Thoracic aorta (tissue), 2 donors: Measurements from ENCODE around the gene WHRN. TPM values are rescaled to one million over a fixed set of nuclear protein-coding genes. Genes with fewer than 3 reads are reported as not detected.

ENCODE experiments used
- ATAC-seq: fragments of 150-250 bp; one replicate; pipeline ENCODE4 v1.8.0; 2017; ENCODE audit warnings: low read depth; ENCODE audit not compliant: insufficient number of reproducible peaks, low FRiP score
- DNase-seq: peaks from one replicate; pipeline ENCODE4 v3.0.0-alpha.2; 2020; ENCODE audit warnings: low spot score
- H3K27ac ChIP-seq, 2 donors: fragments of 200-600 bp; sonication (generic); 1 replicate in 1 of 2; 2 replicates in 1 of 2; pipeline ENCODE4 v1.5.1; 2016; ENCODE audit warnings: mild to moderate bottlenecking in 2 of 2, moderate library complexity in 2 of 2
- H3K27me3 ChIP-seq: fragments of 200-600 bp; sonication (generic); replicated peaks from 2 replicates; pipeline ENCODE4 v1.6.0; 2016; ENCODE audit warnings: mild to moderate bottlenecking; ENCODE audit not compliant: insufficient read depth
- H3K36me3 ChIP-seq: fragments of 200-600 bp; sonication (generic); one replicate; pipeline ENCODE4 v1.5.1; 2016
- H3K4me1 ChIP-seq, 2 donors: fragments of 200-600 bp; sonication (generic); 1 replicate in 1 of 2; 2 replicates in 1 of 2; pipeline versions ENCODE4 v1.5.1 to v1.6.0; 2016; ENCODE audit warnings: low read depth in 2 of 2, mild to moderate bottlenecking in 1 of 2; ENCODE audit not compliant: control insufficient read depth in 1 of 2
- H3K4me3 ChIP-seq: fragments of 200-600 bp; sonication (generic); 2 replicates; pipeline ENCODE4 v1.5.1; 2016; ENCODE audit warnings: mild to moderate bottlenecking
- H3K9me3 ChIP-seq: fragments of 200-600 bp; sonication (generic); 2 replicates; pipeline ENCODE4 v1.5.1; 2016
- CTCF ChIP-seq: fragments of 200-600 bp; sonication (generic); IDR thresholded peaks from one replicate; pipeline ENCODE4 v1.5.1; 2019; ENCODE audit warnings: antibody characterized with exemption
- total RNA-seq, 2 donors: library from RNA; depleted of rRNA; stranded (reverse); fragments of >200 nt; gene quantifications; one replicate each; pipeline versions ENCODE4 v1.1.0 to v1.2.3, GENCODE V29; 2016

Gene WHRN
- total RNA-seq, 2 donors from 2014 or later: 4.1 to 5.1 TPM

DNA sequence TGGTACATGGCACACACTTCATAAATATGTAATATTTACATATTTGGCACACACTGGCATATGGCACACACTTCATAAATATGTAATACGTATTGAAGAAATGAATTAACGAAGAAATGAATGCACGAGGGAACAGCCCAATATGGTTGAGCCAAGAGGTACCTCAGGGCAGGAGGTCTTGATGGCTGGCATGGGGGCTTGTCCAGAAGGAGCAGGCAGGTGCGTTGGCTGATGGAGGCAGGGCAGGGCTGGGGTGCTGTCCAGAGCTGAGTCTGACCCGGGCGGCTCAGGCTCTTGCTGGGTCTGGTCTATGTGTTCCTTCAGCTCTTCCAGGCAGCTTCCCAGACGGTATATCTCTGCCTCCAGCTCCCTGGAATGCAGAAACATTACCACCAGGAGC, 143.7 kb downstream of the WHRN start:
- Histone ChIP-seq H3K4me1 (peaks cover 10% of the 10 kb centered on the region in 2 donors), H3K9me3 (no peaks in the 10 kb centered on the region), H3K27me3 (no peaks in the 10 kb centered on the region), H3K4me3 (no peak overlapping the region), H3K36me3 (peaks cover 80% of the 10 kb centered on the region), H3K27ac (no peak overlapping the region)
- TF ChIP-seq CTCF: no peak
- ATAC-seq: no peak
- no peak for DNase-seq

- Histone ChIP-seq H3K27ac (no peak overlapping the region), H3K4me1 (no peaks in the 10 kb centered on the region), H3K27me3 (no peaks in the 10 kb centered on the region), H3K9me3 (no peaks in the 10 kb centered on the region), H3K4me3 (no peak overlapping the region), H3K36me3 (peaks cover 89% of the 10 kb centered on the region)
- ATAC-seq (no peak), DNase-seq (no peak)
- no peak for TF ChIP-seq CTCF
Observed at GRCh38 chr9:114359801-114360200, 145.5 kb downstream of the WHRN start.

GRCh38 chr9:114357911-114358328, 147.4 kb downstream of the WHRN start:
- ATAC-seq (no peak), DNase-seq (no peak)
- Histone ChIP-seq H3K36me3 (peaks cover 79% of the 10 kb centered on the region), H3K9me3 (no peaks in the 10 kb centered on the region), H3K4me3 (no peak overlapping the region), H3K27ac (no peak overlapping the region), H3K27me3 (no peaks in the 10 kb centered on the region), H3K4me1 (no peaks in the 10 kb centered on the region)
- no peak for TF ChIP-seq CTCF

GRCh38 chr9:114357360-114357759, 147.9 kb downstream of the WHRN start:
- H3K4me3 ChIP-seq: no peak overlapping the region
- no peaks in the 10 kb centered on the region for H3K9me3 ChIP-seq
- H3K27me3 ChIP-seq: no peaks in the 10 kb centered on the region
- no peaks in the 10 kb centered on the region for H3K4me1 ChIP-seq
- TF ChIP-seq CTCF: no peak
- ATAC-seq: no peak
- peaks cover 80% of the 10 kb centered on the region for H3K36me3 ChIP-seq
- no peak for DNase-seq
- no peak overlapping the region for H3K27ac ChIP-seq

DNA sequence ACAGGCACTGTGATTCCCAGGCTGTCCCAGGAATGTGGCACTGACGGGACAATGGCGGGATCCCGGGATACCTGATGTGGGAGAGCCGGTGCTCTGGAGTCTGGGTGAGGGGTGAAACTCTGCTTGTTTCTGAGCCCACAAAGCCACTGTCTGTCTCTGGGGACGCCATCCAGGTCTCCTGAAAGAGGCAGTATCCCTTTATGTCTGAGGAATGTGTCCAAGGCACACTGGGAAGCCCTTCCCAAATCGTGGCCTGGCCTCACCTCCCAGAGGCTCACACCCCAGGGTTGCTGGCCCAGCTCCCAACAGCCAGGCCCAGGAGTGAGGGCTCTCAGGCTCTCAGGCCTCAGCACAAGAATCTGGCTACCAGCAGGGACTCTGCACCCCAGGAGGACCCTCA, 148.5 kb downstream of the WHRN start:
- no peak for TF ChIP-seq CTCF
- Histone ChIP-seq H3K4me3 (no peak overlapping the region), H3K4me1 (no peaks in the 10 kb centered on the region), H3K9me3 (no peaks in the 10 kb centered on the region), H3K27ac (no peak overlapping the region), H3K27me3 (no peaks in the 10 kb centered on the region), H3K36me3 (peaks cover 76% of the 10 kb centered on the region)
- DNase-seq (no peak), ATAC-seq (no peak)
